Mucosa of stomach (tissue), 1 donor: ENCODE data around the gene DGUOK.

Experiments used
- H3K27me3 ChIP-seq: one replicate; pipeline ENCODE4 v1.7.0; 2013; ENCODE audit warnings: mild to moderate bottlenecking, low read length; ENCODE audit not compliant: control insufficient read depth, insufficient read depth
- H3K36me3 ChIP-seq: one replicate; pipeline ENCODE4 v1.7.0; 2013; ENCODE audit warnings: low read length; ENCODE audit not compliant: control insufficient read depth, insufficient read depth
- H3K4me1 ChIP-seq: one replicate; pipeline ENCODE4 v1.7.0; 2013; ENCODE audit warnings: mild to moderate bottlenecking, low read length; ENCODE audit not compliant: control insufficient read depth, insufficient read depth
- H3K4me3 ChIP-seq: one replicate; pipeline ENCODE4 v1.7.0; 2013; ENCODE audit warnings: low read length
- H3K9ac ChIP-seq: one replicate; pipeline ENCODE4 v1.7.0; 2013; ENCODE audit warnings: mild to moderate bottlenecking, low read length, moderate library complexity
- H3K9me3 ChIP-seq: one replicate; pipeline ENCODE4 v1.7.0; 2013; ENCODE audit warnings: mild to moderate bottlenecking, low read length, moderate library complexity; ENCODE audit not compliant: control insufficient read depth
- donor health status: Pancreatic carcinoma.

Gene DGUOK

GRCh38 chr2:73947412-73948018, 20.8 kb downstream of the DGUOK start:
- H3K27me3 ChIP-seq = no peaks in the 10 kb centered on the region
- H3K4me1 ChIP-seq = no peaks in the 10 kb centered on the region
- H3K36me3 ChIP-seq = peaks cover 9% of the 10 kb centered on the region
- no peak overlapping the region for H3K9ac ChIP-seq
- no peak overlapping the region for H3K4me3 ChIP-seq
- H3K9me3 ChIP-seq = no peaks in the 10 kb centered on the region

- no peaks in the 10 kb centered on the region for H3K9me3 ChIP-seq
- no peaks in the 10 kb centered on the region for H3K27me3 ChIP-seq
- no peak overlapping the region for H3K9ac ChIP-seq
- H3K4me1 ChIP-seq = no peaks in the 10 kb centered on the region
- peaks cover 9% of the 10 kb centered on the region for H3K36me3 ChIP-seq
- no peak overlapping the region for H3K4me3 ChIP-seq
Observed at GRCh38 chr2:73949802-73950201, 23.1 kb downstream of the DGUOK start.

GRCh38 chr2:73952499-73953446, 26.1 kb downstream of the DGUOK start:
- Histone ChIP-seq H3K27me3 (no peaks in the 10 kb centered on the region), H3K4me1 (no peaks in the 10 kb centered on the region), H3K9me3 (no peaks in the 10 kb centered on the region), H3K9ac (no peak overlapping the region), H3K4me3 (no peak overlapping the region), H3K36me3 (peaks cover 15% of the 10 kb centered on the region)

DNA sequence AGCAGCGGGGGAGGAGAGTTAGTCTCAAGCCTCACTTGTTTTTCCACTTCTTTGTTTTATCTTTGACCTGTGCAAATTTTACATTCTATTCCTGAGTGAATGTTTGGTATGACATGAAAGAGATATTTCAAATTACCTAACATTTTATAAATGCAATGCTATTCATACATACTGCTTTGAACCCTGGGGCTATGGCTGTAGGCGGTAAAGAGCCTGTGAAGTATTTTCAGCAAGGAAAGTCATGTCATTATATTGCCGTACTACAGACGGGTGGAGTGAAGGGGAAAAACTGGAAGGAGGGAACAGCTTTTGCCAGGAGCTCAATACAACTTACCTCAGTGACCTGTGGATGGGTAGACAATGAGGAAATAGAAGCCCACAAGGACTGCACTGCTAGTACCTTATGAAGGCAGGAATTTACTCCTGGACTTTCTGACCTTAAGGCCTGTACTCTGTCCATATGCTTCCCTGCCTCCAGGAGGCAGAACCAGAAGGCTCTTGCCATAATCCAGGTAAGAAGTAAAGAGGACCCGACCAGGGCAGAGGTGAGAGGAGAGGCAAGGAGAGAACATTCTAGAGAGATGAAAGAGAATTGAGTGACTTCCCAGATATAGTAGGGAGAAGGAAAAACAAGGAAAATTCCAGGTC, 29.7 kb downstream of the DGUOK start:
- Histone ChIP-seq H3K4me1 (no peaks in the 10 kb centered on the region), H3K36me3 (peaks cover 6% of the 10 kb centered on the region), H3K9ac (no peak overlapping the region), H3K4me3 (no peak overlapping the region), H3K27me3 (no peaks in the 10 kb centered on the region), H3K9me3 (no peaks in the 10 kb centered on the region)

- H3K36me3 ChIP-seq = peaks cover 4% of the 10 kb centered on the region
- H3K4me1 ChIP-seq = no peaks in the 10 kb centered on the region
- H3K9ac ChIP-seq = no peak overlapping the region
- H3K27me3 ChIP-seq = no peaks in the 10 kb centered on the region
- H3K9me3 ChIP-seq = no peaks in the 10 kb centered on the region
- H3K4me3 ChIP-seq = no peak overlapping the region
Observed at GRCh38 chr2:73961274-73961673, 34.6 kb downstream of the DGUOK start.

GRCh38 chr2:73961823-73962615, 35.3 kb downstream of the DGUOK start:
- Histone ChIP-seq H3K27me3 (no peaks in the 10 kb centered on the region), H3K4me3 (no peak overlapping the region), H3K9me3 (no peaks in the 10 kb centered on the region), H3K9ac (no peak overlapping the region), H3K36me3 (no peaks in the 10 kb centered on the region), H3K4me1 (no peaks in the 10 kb centered on the region)

DNA sequence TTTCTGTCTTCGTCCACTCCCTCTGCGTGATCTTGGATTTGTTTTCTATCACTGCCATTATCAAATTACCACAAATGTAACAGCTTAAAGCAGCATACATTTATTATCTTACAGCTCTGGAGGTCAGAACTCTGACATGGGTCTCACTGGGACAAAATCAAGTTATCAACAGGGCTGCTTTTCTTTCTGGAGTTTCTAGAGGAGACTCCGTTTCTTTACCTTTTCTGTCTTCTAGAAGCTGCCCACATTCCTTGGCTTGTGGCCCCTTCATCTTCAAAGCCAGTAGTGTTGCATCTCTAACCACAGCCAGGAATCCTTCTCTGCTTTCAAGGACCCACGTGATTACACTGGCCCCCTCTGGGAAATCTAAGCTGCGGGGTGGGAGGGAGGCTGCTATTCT, 36.1 kb downstream of the DGUOK start:
- Histone ChIP-seq H3K9me3 (no peaks in the 10 kb centered on the region), H3K4me1 (no peaks in the 10 kb centered on the region), H3K4me3 (no peak overlapping the region), H3K9ac (no peak overlapping the region), H3K27me3 (no peaks in the 10 kb centered on the region), H3K36me3 (no peaks in the 10 kb centered on the region)

DNA sequence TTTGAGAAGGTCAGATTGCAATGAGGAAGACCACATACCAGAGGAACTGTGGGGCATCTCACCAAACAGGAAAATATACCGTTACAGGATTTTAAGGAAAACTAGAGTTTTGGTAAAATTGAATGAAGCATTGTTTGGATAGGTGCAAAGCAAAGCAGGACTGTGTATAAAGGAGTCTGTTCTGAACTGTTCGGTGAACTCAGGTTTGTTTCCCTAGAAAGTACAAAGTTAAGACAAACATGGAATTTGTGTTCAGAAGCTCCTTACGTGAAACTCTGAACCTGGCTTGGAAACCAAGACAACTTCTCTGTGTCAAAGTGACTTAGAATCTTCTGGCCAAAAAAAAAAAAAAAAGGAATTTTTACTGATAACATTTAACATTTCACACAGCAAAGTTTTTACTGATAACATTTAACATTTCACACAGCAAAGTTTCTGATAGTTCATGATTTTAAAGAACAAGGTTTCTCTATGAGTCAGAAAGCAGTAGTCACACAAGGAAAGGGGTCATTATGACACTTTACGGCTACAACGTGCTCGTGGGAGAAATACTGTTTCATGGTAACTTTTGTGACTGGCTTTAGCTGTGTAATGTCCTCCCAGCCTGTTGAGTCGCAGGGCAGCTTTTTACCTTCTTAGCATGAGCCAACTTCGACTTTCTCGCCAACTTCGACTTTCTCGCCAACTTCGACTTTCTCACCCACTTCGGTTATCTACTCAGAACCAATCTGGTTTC, 36.9 kb downstream of the DGUOK start:
- Histone ChIP-seq H3K9ac (no peak overlapping the region), H3K4me3 (no peak overlapping the region), H3K9me3 (no peaks in the 10 kb centered on the region), H3K4me1 (no peaks in the 10 kb centered on the region), H3K36me3 (no peaks in the 10 kb centered on the region), H3K27me3 (no peaks in the 10 kb centered on the region)

GRCh38 chr2:73964223-73964622, 37.5 kb downstream of the DGUOK start:
- Histone ChIP-seq H3K36me3 (no peaks in the 10 kb centered on the region), H3K9ac (no peak overlapping the region), H3K4me3 (no peak overlapping the region), H3K4me1 (no peaks in the 10 kb centered on the region), H3K27me3 (no peaks in the 10 kb centered on the region), H3K9me3 (no peaks in the 10 kb centered on the region)

- Histone ChIP-seq H3K27me3 (no peaks in the 10 kb centered on the region), H3K36me3 (no peaks in the 10 kb centered on the region), H3K4me1 (peaks cover 1% of the 10 kb centered on the region), H3K4me3 (no peak overlapping the region), H3K9ac (no peak overlapping the region), H3K9me3 (no peaks in the 10 kb centered on the region)
Observed at GRCh38 chr2:73965053-73965452, 38.4 kb downstream of the DGUOK start.

DNA sequence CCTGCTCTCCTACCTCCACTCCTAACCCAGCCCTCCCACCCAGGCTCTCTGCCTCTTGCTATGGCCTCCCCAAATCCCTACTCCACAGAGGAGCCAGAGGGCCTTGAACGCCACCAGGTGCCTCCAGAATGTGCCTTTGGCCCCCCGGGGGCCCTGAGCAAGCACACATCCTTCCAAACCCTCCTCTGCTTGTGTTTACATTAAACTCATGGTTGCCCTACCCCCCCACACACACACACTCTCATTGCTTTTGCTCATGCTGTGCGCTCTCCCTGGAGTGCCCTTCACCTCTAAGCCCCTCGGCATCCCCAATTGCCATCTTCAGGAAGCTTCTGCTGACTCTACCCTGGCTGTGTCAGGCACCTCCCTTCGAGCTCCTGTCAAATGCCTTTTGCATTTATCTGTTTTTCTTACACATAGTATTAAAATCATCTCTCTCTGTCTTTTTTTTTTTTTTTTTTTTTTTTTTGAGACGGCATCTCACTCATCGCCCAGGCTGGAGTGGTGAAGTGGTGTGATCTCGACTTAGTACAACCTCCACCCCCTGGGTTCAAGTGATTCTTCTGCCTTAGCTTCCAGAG, 41.8 kb downstream of the DGUOK start:
- Histone ChIP-seq H3K36me3 (no peaks in the 10 kb centered on the region), H3K9me3 (no peaks in the 10 kb centered on the region), H3K9ac (no peak overlapping the region), H3K4me3 (no peak overlapping the region), H3K4me1 (peaks cover 32% of the 10 kb centered on the region), H3K27me3 (no peaks in the 10 kb centered on the region)
